Lower leg skin (tissue), 4 donors: Measurements from ENCODE around the gene AGPS. TPM values are rescaled to one million over a fixed set of nuclear protein-coding genes. Genes with fewer than 3 reads are reported as not detected.

ENCODE experiments used
- DNase-seq, 2 donors: peaks; one replicate each; pipeline ENCODE4 v3.0.0-alpha.2; 2019; ENCODE audit warnings: low spot score in 2 of 2
- H3K4me3 ChIP-seq: fragments of 200-600 bp; sonication (generic); 2 replicates; pipeline ENCODE4 v1.5.1; 2017; ENCODE audit warnings: mild to moderate bottlenecking, low read depth; ENCODE audit not compliant: poor library complexity, severe bottlenecking
- POLR2A ChIP-seq, 2 donors: fragments of 450-650 bp; IDR thresholded peaks; one replicate each; pipeline ENCODE4 v1.6.1; 2016 to 2017; ENCODE audit warnings: antibody characterized with exemption in 2 of 2, mild to moderate bottlenecking in 1 of 2, moderate library complexity in 1 of 2
- WGBS, 2 donors: methylation state at CpG; one replicate each; pipeline ENCODE4 v1.1.5; 2018; 5-methylcytosine and 5-hydroxymethylcytosine counted together
- intact Hi-C: fragments of 100-400 bp; cut with DNase I; formaldehyde crosslinking; loops from one replicate; pipeline ENCODE4 v1.15.0; 2023; ENCODE audit warnings: low total_unique reads
- total RNA-seq, 4 donors: library from RNA; depleted of rRNA; stranded (reverse); fragments of >200 nt; gene quantifications; one replicate each; pipeline ENCODE4 v1.1.0, GENCODE V29; 2016
- TF ChIP-seq, protein P1 (sequence below), 3 donors: fragments of 450-650 bp; IDR thresholded peaks; one replicate each; pipeline ENCODE4 v1.5.1; 2016; ENCODE audit warnings: antibody characterized with exemption in 3 of 3, mild to moderate bottlenecking in 3 of 3, moderate library complexity in 2 of 3

Gene AGPS
- total RNA-seq, 4 donors from 2014 or later: 14.1 to 29.8 (median 21.0) TPM

DNA sequence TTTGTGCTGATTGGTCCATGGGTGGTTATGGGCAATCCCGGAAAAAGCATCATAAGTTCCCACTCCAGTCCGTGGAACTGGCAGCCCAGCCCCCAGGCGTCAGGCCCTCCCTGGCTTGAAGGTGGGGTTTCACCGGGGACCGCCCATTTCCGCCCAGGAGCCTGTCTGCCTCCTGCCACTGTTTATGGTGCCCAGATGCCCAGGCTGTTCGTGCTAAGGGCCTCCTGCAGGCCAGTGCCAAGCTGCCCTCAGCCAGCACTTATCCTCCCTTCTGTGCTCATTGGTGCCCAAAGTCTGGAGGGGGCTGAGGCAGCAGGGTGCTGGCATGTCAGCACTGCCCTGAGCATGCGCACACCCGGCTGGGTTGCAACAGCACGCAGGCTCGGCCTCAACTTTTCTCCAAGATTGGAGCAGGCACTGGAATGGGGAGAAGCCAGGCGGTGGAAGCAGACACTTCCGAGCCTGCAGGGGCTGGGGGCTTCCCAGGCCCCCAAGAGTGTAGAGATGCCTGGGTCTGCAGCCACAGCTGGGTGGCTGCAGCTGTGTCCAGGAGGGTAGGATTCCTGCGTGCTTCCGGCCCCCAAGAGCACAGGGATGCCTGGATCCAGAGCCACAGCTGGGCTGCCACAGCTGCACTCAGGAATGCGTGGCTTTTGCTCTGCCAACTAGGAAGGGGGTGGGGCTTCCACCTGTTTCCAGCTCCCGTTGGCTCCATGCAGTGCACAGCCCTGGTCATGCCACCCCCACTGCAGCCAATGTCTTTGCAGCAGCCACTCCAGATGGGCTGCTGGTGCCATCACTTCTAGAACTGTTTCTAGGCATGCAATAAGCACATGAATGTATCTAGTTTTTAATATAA lies 74.0 kb downstream of the AGPS start:
- no peak for TF ChIP-seq POLR2A (IDR thresholded peaks at IDR 0.05)
- TF ChIP-seq, protein P1, sequence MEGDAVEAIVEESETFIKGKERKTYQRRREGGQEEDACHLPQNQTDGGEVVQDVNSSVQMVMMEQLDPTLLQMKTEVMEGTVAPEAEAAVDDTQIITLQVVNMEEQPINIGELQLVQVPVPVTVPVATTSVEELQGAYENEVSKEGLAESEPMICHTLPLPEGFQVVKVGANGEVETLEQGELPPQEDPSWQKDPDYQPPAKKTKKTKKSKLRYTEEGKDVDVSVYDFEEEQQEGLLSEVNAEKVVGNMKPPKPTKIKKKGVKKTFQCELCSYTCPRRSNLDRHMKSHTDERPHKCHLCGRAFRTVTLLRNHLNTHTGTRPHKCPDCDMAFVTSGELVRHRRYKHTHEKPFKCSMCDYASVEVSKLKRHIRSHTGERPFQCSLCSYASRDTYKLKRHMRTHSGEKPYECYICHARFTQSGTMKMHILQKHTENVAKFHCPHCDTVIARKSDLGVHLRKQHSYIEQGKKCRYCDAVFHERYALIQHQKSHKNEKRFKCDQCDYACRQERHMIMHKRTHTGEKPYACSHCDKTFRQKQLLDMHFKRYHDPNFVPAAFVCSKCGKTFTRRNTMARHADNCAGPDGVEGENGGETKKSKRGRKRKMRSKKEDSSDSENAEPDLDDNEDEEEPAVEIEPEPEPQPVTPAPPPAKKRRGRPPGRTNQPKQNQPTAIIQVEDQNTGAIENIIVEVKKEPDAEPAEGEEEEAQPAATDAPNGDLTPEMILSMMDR (IDR thresholded peaks at IDR 0.05): no peak
- no peak overlapping the region for H3K4me3 ChIP-seq
- intact Hi-C loops: no loop called here
- WGBS, 2 donors: 86% methylated on average over 16 to 17 of the region's 17 CpGs
- DNase-seq: no peak

DNA sequence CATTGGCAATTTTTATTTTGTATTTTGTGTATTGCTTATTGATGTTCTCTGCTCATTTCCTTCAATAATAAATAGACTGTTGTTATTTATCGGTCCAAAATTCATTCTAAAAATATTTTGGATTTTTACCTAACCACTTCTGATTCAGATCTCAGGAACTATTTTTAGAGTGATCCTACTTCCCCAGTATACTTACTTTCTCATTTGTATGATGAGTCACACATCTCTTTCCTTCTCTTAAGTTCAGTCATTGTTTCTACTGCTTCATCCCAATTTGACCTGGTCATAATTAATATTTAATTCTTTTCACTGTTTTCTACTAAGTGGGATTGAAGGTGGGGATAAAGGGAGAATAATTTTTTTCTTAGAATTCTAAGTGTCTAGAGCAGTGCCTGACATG lies 75.1 kb downstream of the AGPS start:
- intact Hi-C loops: no loop called here
- TF ChIP-seq, protein P1 (IDR thresholded peaks at IDR 0.05): no peak
- no peak for TF ChIP-seq POLR2A (IDR thresholded peaks at IDR 0.05)
- no peak for DNase-seq
- 62% methylated on average over 1 of the region's 1 CpG for WGBS, 2 donors
- no peak overlapping the region for H3K4me3 ChIP-seq

DNA sequence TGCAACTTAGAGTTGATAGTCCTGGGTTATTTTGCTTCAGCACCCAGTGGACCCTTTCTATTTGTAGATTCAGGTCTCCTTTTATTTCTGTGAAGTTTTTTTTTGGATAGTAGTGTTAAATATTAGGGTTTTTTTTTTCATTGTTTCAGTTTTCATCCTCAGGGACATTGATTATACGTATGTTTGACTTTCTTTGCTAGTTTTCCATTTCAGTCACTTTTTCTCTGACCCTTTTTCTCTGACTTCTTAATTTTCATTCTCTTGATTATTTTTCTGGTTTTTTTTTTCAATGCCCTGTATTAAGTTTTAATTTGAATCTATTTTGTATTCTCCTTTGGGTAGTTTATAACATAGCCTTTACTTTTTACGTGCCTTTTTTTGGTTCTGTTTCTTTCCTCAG lies 79.4 kb downstream of the AGPS start:
- DNase-seq: no peak
- no peak for TF ChIP-seq POLR2A (IDR thresholded peaks at IDR 0.05)
- TF ChIP-seq, protein P1 (IDR thresholded peaks at IDR 0.05): no peak
- WGBS, 2 donors: 96 to 100% methylated on average over 2 of the region's 2 CpGs
- H3K4me3 ChIP-seq: no peak overlapping the region
- intact Hi-C loops: loop anchor here (5.0 kb wide), 1 partner anchor 400 kb away; no protein-coding TSS in a partner anchor

DNA sequence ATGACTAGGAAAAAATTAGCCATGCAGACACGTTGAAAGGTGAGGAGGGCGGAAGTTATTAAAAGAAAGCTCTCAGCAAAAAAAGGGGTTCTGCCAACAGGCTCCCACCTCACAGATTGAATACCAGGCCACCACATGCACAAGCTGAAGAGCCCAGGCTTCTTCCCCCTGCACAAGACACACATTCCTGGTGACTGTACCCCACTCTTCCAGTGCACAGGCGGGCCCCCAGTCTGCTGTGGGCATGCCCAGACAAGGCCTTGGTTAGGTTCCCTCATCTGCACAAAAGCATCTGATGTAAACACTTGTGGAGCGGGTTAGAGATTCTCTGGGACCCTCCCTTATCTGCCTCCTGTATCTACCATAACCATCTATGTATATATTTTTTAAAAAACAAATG lies 81.7 kb downstream of the AGPS start:
- TF ChIP-seq, protein P1 (IDR thresholded peaks at IDR 0.05): no peak
- TF ChIP-seq POLR2A (IDR thresholded peaks at IDR 0.05): no peak
- WGBS, 2 donors: 85 to 87% methylated on average over 4 of the region's 4 CpGs
- intact Hi-C loops: loop anchor here (5.0 kb wide), 1 partner anchor 398 kb away; no protein-coding TSS in a partner anchor

DNA sequence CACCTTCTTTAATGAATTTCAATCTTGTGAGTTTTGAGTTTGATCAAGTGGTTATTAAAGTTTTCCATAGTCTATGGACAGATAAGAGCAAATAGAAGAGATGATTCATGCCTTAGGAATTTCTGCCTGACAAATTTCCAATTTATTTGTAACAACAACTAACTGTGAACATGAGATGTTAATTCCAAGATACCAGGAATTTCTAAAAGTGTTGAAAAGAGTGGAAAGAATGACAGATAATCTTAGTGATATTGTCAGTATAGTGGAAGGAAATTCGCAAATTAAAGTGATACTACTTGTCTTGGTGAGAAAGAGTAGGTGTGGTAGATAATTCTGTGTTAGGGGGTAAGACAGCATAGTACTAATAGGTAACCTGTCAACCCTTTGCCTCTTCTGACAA lies 82.4 kb downstream of the AGPS start:
- no peak for TF ChIP-seq POLR2A (IDR thresholded peaks at IDR 0.05)
- TF ChIP-seq, protein P1 (IDR thresholded peaks at IDR 0.05): no peak
- H3K4me3 ChIP-seq: no peak overlapping the region
- intact Hi-C loops: loop anchor here (5.0 kb wide), 1 partner anchor 397 kb away; no protein-coding TSS in a partner anchor
- DNase-seq: no peak
- WGBS, 2 donors: 43 to 52% methylated on average over 1 of the region's 1 CpG

More for the DNA sequence above, 81.7 kb downstream of the AGPS start:
- DNase-seq: no peak
- no peak overlapping the region for H3K4me3 ChIP-seq
